HepG2 (cell line): ENCODE measurements around the gene MEIS3.

Experiments
- EZH2 ChIP-seq: conservative IDR thresholded peaks from 2 replicates; pipeline ENCODE4 v1.6.1; 2012; ENCODE audit warnings: mild to moderate bottlenecking, low read depth, low read length, moderate library complexity
- JUNB ChIP-seq: sonication (generic); formaldehyde crosslinking; IDR thresholded peaks from 2 replicates; pipeline ENCODE4 v1.8.0; 2022; ENCODE audit warnings: missing genetic modification reagents, mild to moderate bottlenecking, borderline replicate concordance
- MIXL1 ChIP-seq: IDR thresholded peaks from 2 replicates; pipeline ENCODE4 v1.6.1; 2016
- SRF ChIP-seq: IDR thresholded peaks from 2 replicates; pipeline ENCODE4 v1.6.1; 2011; ENCODE audit warnings: mild to moderate bottlenecking, low read depth, low read length, moderate library complexity
- ZNF274 ChIP-seq: sonication (generic); formaldehyde crosslinking; IDR thresholded peaks from 2 replicates; pipeline ENCODE4 v1.5.1; 2020; ENCODE audit warnings: mild to moderate bottlenecking, missing genetic modification reagents

DNA sequence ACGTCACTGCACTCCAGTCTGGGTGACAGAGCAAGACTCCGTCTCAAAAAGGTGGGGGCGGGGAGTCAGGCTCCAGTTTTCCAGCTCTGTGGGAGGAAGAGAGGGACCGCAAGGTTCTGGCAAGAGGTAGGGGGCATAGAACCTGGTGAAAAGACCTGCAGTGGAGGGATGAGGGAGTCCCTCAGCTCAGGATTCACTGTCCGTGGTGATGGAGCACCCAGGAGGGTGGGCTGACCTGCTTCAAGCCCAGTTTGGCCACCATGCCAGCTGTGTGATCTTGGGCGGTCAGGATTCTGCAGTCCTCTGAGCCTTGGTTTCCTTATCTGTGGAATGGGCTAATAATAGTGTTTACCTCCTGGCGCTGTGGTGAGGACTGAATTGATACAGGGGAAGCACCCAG, 31.2 kb upstream of the MEIS3 start:
- TF ChIP-seq SRF (no peak), ZNF274 (CRISPR knock-in tag) (no peak), JUNB (CRISPR knock-in tag) (no peak), EZH2 (no peak), MIXL1 (no peak)
